Loucy (cell line): ENCODE measurements around the gene CMC4.

Experiments
- EZH2phosphoT487 ChIP-seq: fragments of 200-600 bp; IDR thresholded peaks from 2 replicates; pipeline ENCODE4 v1.6.1; 2018; ENCODE audit warnings: antibody characterized with exemption, mild to moderate bottlenecking, moderate library complexity, borderline replicate concordance
- TF ChIP-seq, protein P1 (sequence below): fragments of 200-600 bp; sonication (generic); conservative IDR thresholded peaks from 2 replicates; pipeline ENCODE4 v1.5.1; 2014; ENCODE audit warnings: mild to moderate bottlenecking, antibody characterized with exemption, low read length

DNA sequence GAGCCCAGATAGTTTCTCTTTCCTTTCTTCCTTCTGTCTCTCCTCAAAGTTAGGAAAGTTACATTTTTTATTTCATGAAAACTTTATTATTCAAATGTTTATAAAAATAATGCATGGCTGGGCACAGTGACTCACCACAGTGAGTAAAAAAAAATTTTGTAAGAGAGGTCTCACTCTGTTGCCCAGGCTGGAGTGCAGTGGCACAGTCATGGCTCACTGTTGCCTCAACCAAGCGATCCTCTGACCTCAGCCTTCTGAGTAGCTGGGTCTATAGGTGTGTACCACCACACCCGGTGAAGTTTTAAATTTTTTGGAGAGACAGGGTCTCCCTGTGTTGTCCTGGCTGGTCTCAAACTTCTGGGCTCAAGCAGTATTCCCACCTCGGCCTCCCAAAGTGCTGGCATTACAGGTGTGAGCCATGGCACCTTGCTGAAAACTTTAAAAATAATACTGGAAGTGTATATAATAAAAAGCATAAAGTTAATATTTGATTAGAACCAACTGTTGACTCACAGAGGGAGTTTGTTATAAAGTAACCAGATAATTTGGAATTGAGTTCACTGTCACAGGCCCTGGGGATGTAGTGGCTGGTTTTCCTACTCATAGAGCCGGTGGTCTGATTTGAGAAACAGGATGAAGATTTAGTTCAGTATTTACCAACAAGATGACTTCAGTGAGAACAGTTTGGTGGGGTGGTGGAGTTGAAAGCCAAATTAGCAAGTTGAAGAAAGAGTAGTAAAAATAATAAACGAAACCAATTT lies 18.0 kb downstream of the CMC4 start:
- TF ChIP-seq, protein P1, sequence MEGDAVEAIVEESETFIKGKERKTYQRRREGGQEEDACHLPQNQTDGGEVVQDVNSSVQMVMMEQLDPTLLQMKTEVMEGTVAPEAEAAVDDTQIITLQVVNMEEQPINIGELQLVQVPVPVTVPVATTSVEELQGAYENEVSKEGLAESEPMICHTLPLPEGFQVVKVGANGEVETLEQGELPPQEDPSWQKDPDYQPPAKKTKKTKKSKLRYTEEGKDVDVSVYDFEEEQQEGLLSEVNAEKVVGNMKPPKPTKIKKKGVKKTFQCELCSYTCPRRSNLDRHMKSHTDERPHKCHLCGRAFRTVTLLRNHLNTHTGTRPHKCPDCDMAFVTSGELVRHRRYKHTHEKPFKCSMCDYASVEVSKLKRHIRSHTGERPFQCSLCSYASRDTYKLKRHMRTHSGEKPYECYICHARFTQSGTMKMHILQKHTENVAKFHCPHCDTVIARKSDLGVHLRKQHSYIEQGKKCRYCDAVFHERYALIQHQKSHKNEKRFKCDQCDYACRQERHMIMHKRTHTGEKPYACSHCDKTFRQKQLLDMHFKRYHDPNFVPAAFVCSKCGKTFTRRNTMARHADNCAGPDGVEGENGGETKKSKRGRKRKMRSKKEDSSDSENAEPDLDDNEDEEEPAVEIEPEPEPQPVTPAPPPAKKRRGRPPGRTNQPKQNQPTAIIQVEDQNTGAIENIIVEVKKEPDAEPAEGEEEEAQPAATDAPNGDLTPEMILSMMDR, result no peak
- no peak for TF ChIP-seq EZH2phosphoT487
